ENCODE data around the gene TBC1D22A.

- TF ChIP-seq ZBTB9 (CRISPR knock-in tag; IDR thresholded peaks at IDR 0.05) = no peak
- no peak for TF ChIP-seq GATA2 (CRISPR knock-in tag; IDR thresholded peaks at IDR 0.05)
- TF ChIP-seq MTA3 (IDR thresholded peaks at IDR 0.05; ENCODE audit: borderline replicate concordance) = no peak
- TF ChIP-seq SMAD2 (IDR thresholded peaks at IDR 0.05; ENCODE audit: low read depth, low read length) = no peak
- TF ChIP-seq THRAP3 (IDR thresholded peaks at IDR 0.05; ENCODE audit: borderline replicate concordance) = no peak
- no peak for TF ChIP-seq YY1 (IDR thresholded peaks at IDR 0.05; ENCODE audit: borderline replicate concordance in 1 of 3, control insufficient read depth in 1 of 3, extremely low read depth in 1 of 3, insufficient read depth in 3 of 3, insufficient read length in 1 of 3, insufficient replicate concordance in 2 of 3, low read depth in 1 of 3, low read length in 2 of 3)
- TF ChIP-seq NFATC3 (IDR thresholded peaks at IDR 0.05) = no peak
Observed at GRCh38 chr22:46966846-46967245, 204.4 kb downstream of the TBC1D22A start.

Measured in K562 (cell line).